Activated CD8-positive, alpha-beta memory T cell treated with anti-CD3 and anti-CD28 coated beads, Interleukin-2, amount 50 U/mL, for 1 hour (primary cell): ENCODE data around the gene PPBP.
"Not testable (repeated sequence)": the region's sequence is repeated elsewhere in the genome, so short reads cannot be mapped to it uniquely, and the experiment has no call there.

Source experiments
- DNase-seq: peaks from one replicate; pipeline ENCODE4 v3.0.0-alpha.2; 2020; ENCODE audit errors: extremely low read depth

The PPBP gene

DNA sequence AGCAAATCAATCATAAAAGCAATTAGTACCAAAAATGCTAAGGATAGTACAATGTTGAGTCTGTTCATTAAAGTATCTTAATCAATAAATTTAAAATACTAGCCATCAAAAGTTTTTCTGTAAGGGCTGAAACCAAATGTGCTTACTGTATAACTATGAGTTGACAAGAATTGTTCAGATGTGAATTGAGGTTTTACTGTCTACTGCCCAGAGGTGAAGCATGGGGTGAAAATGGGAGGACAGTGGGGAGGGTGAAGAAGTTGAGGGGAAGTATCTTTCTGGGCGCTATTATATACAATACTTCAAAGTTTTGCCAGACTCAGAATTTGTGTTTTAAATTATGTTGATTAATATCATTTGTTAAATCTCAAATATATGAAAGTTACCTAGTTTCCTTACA is 4.1 kb upstream of the PPBP start:
- no peak for DNase-seq

DNA sequence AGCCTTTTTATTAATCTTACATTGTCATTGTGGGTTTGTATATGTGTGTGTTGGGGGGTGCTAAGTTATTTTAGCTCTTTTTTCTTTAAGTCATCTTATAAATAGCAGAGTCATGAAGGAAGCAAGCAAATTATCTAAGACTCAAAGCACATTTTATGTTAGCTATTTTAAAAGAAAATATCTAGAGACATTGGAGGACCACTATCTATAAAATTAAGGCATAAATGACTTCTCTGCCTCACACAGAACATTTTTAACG is 3.7 kb upstream of the PPBP start:
- no peak for DNase-seq

DNA sequence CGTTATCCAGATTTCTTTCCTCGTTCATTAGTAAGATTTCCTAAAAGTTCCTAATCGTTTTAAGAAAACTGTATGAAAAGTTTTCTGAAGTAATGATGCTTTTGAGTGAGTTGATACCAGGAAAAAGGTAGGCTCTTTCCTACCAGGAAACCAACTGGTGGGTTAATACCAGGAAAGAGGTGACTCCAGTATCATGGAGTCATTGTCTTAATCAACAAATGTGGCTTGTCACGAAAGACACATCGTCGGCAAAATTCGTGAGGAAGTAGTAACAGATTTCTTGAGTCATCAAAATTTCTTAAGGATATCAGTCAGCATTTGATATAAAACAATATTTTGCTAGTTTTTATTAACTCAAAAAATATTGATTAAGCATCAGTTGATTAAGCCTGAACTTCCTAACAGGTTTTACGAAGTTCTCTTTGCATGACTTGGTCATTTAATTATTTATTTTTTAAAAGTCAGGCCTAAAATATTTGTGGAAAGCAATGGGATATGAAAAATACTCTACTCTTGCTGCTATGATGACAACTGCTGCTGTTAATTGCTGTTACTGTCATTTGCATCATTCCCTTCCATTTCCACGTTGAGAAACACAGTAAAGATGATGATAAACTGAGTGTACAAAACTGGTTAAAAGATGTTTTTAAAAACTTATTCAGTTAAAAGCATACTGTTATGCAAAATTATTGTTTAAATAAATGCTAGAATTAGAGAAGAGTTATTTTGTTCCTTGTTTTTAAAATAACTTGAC is 3.2 kb upstream of the PPBP start:
- DNase-seq, result no peak

DNA sequence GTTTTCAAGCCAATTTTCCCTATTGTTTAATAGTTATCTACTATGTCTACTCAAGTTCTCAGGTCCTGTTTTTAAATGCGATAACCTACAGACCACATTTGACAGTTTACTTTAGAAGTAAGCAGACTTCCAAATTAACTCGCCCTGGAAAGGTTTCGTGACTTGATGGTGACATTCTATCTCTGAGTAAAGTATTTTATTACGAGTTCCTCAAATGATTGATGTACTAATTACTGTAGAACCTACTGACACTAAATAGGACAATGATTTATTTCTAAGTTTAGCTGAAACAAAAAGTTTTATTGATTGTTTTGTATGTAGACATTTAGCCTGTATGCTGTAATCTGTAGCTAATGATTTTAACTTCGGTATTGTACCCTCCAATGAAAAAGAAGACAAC is 1.9 kb upstream of the PPBP start:
- no peak for DNase-seq

DNA sequence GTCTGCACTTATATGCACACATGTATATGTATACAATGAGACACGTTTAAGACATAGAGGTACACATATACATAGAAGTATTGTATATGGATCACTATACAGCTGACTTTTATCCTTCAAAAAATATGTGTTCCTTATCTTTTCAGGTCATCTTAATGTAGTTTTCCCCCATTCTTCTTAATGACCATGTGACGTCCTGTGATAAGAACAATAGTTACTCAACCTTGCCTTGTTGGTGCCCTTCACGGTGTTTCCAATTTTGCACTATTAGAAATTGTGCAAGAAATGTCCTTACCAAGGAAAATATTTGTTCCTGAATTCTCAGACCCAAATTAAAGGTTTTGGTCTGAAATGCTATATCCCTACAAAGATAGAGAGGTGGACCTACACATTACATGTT is 1.0 kb upstream of the PPBP start:
- DNase-seq, result no peak

DNA sequence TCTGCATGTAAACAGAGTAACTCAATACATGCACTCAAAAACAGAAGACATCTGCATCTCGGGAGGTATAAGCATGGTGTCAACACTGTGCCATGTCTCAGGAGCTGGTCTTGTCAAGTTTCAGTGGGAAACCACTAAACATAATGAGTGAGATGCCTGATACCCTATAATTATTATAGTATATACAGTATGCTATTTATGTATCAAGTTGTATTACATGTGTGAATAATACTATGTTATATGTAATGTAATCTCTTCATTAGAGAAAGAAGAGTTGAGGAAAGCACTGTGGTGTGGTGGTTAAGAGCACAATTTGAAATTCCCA is 2.5 kb downstream of the PPBP start:
- no peak for DNase-seq

DNA sequence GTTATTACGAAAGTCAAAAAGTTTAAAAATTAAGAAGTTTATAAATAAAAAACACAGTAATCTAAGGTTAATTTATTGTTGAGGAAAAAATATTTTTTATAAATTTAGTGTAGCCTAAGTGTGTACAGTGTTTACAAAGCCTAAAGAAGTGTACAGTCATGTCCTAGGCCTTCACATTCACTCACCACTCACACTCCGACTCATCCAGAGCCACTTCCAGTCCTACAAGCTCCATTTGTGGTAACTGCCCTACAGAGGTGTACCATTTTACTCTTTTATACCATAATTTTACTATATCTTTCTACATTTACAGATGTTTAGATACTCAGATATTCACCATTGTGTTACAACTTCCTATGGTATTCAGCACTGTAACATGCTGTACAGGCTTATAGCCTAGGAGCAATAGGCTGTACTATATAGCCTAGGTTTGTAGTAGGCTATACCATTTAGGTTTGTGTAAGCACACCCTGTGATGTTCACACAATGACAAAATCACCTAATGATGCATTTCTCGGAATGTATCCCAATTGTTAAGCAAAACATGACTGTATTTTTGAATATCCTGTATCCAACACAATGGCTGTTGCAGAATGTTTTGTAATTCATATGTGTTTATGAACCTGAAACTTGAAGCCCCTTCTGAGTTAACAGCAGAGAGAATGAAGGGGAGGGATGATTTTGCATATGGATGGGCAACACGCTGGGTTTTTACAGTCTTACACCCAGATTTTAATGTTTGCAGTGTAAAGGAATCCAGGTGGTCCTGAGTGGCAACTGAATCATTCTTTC is 3.1 kb downstream of the PPBP start:
- DNase-seq, result no peak

DNA sequence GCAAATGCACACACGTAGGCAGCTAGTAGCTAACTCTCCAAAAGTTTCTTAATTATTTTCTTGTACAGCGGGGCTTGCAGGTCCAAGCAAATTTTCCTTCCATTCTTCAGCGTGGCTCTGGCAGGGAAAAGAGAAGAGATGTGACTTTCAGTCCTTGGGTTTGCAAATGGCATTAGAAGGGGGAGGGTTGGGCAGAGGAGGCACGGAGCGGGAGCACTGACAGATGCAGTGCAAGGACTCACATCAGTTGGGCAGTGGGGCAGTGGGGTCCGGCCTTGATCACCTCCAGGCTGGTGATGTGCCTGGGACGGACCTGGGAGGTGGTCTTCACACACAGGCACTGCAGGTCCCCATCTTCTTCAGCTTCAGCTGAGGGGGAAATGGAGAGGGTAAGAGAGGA is 6.8 kb downstream of the PPBP start:
- not testable (repeated sequence) for DNase-seq

DNA sequence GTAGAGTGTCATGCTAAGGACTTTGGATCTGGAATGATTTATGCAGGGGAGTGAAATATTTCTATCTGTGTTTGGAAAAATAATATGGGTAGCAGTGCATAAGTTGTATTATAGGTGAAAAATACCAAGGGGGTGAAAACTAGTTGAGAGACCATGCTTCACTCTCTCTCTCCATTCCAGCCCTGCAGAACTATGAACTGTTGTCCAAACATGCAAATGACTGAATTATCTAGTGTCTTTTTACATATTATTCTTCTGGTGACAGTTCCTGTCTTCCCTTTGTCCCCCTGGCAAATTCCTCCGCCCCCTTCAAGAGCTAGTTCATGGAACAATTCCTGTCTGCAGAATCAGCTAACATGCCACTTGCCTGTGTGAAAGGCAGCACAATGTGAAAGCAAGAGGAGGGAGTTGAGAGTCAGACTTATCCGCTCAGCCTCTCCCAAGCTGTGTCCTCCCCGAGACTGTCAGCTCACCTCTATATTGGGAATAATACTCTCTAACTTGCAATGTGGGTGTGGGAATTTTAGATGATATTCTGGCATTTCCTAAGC is 8.5 kb downstream of the PPBP start:
- DNase-seq, result no peak

DNA sequence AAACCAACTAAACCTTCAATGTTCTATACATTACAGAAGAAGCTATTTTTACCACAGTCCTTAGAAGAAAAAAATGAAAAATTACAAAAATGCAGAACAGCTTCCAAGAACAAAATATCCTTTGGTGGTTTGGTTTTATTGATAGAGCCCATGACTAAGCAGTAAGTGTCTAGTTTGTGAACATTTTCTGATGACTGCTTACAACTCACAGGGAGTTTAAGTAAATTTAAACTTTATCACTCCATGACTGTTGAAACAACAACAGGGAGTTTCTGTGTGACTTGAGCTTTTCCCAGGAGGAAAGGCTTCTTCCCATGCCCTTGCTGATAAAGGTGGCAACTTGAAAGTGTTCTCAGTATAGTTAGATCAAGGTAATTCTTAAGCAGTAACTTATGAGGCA is 9.1 kb downstream of the PPBP start:
- no peak for DNase-seq

DNA sequence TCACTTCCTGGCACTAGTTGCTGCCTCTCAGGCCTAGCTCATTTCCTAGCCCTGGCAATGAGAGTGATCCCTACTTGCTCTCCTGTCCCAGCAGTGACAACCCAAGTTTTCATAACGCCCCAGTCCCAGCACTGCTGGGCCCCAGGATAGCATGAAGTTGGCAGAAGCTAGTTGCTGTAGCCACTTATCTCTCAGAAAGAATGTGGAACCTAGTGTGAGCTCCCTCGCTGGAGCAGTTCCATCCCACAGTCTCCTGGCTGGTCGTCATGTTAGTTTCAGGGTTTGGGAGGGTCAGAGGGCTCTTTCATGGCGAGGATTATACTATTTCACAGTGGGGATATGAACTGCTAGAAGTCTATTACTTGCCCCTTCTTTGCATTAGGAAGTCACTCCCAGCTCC is 11.3 kb downstream of the PPBP start:
- DNase-seq, result no peak

DNA sequence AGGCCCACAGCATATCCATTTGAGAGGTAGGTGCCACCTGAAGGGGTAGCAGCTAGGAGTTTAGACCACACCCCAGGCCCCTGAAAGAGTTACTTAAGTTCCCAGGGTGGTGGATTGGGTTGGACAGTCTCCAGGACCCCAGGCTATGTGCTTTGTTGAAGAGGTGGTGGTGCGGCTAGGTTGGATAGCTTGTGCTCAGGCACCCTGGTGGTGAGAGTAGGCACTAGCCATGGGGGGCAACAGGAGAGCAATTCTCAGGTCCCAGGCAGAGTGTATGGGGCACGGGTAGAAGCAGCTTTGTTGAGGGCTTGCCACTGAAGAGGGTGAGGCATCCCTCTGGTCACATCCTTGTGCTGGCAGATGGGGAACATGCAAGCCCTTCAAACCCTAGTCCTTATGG is 11.8 kb downstream of the PPBP start:
- no peak for DNase-seq

DNA sequence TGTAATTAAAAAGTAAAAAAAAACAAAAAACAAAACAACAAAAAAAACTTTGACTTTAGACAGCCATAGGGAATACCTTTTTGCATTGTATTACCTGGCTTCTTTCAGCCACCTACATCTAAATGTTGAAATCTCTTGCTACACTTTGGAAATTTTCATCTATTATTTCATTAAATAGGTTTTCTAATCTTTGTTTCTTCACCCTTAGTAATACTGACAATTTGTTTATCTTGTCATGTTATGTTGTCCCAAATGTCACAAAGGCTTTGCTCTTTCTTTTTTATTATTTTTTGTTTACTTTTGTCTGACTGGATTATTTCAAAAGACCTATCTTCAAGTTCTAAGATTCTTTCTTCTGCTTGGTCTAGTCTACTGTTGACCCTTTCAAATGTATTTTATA is 13.6 kb downstream of the PPBP start:
- DNase-seq, result no peak

DNA sequence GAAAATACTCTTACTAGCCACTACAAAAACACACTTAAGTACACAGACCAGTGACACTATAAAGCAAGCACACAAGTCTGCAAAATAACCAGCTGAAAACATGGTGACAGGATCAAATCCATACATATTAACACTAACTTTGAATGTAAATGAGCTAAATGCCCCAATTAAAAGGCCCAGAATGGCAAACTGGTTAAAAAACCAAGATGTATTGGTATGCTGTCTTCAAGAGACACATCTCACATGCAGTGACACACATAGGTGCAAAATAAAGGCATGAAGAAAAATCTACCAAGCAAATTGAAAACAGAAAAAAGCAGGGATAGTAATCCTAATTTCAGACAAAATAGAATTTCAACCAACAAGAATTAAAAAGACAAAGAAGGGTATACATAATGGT is 17.0 kb downstream of the PPBP start:
- DNase-seq, result no peak

DNA sequence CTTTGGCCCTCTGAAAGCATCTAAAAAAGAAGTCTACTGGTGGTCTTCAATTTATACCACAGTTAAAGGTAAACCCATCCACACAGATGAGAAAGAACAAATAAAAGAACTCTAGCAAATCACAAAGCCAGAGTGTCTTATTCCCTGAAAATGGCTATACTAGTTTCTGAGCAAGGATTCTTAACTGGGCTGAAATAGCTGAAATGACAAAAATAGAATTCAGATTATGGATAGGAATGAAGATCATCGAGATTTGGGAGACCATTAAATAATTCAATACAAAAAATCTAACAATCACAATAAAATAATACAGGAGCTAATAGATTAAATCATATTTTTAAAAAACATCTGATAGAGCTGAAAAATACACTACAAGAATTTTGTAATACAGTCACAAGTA is 18.0 kb downstream of the PPBP start:
- no peak for DNase-seq

DNA sequence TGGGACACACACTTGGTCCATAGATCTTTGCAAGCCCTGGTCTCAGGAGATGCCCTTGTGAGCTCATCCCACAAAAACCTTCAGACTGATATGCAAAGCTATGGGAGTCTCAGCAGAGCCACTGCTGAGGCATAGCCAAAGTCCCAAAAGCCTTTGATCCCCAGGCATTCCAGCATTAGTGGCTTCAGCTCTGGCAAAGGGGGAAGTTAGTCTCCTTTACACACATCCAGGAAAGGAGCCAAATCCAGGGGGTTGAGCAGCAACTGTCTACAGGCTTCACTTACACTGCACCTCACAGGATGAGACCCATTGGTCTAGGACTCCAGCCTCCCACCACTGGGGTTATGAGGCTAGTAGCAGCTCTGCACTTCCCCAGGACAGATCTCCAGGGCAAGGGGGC is 20.1 kb downstream of the PPBP start:
- no peak for DNase-seq

DNA sequence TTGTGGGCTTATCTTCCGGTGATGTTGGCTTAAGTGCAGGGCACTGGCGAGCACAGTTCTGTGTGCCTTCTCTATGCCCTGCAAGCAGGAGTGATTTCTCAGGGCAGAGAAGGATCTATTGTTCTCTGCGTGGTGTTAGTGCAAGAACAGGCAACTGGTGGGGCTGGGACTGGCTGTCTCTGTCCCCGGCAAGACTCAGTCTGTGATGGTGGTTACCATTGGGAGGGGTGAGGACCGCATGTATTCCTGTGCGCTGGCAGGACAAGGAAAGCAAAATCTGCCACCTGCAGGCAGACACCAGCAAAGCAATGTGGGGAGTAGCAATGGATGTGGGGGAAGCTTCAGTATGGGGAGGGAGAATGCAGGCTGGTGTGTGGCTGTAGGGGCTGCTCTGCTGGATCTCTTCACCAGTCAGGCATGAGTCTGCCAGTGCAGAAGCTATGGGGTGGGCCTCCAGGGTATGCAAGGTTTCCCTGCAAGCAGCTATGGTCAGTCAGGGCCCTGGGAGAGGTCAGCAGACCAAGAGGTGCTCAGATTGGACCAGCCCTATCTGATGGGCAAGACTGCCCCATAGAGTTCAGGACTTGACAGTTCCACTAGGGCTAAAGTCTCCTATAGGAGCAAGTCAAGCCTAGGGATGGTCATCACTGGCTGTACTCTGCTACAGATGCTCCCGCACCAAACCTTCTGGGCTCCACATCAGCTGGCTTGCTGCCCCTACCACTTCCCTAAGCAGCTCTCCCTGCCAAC is 23.0 kb downstream of the PPBP start:
- DNase-seq, result no peak

DNA sequence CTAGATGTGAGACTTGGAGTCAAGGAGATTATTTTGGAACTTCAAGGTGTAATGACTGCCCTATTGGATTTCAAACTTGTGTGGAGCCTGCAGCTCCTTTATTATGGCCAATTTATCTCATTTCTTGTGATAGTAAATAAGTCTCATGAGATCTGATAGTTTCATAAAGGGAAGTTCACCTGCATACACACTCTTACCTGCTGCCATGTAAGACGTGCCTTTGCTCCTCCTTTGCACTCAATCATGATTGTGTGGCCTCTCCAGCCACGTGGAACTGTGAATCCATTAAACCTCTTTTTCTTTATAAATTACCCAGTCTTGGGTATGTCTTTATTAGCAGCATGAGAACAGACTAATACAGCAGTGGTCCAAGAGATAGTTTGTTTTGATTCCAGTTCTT is 25.3 kb downstream of the PPBP start:
- no peak for DNase-seq

DNA sequence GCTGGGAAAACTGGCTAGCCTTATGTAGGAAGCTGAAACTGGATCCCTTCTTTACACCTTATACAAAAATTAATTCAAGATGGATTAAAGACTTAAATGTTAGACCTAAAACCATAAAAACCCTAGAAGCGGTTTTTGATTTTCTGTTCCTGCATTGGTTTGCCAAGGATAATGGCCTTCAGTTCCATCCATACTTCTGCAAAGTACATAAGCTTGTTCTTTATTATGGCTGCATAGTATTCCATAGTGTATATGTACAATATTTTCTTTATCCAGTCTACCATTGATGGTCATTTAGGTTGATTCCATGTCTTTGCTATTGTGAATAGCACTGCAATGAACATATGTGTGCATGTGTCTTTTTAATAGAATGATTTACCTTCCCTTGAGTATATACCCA is 28.9 kb downstream of the PPBP start:
- not testable (repeated sequence) for DNase-seq

DNA sequence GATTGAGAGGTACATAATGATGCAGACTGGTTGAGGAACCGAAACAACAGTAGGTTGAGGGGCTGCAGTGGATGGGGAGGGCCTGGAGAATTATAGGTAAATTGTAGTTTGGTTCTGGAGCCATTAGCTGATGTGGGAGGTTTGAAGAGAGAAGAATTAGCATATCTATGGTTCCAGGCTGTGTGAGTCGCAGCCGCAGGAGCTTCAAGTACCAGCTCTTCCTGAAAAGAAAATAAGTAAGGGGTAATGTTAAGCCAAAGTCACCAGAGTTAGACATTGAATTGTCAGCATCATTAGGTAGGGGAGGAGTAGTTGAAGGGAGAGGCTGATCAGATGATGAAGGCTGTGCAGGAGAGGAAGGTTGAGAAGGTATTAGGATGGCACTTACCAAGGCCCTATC is 35.6 kb downstream of the PPBP start:
- DNase-seq, result no peak

DNA sequence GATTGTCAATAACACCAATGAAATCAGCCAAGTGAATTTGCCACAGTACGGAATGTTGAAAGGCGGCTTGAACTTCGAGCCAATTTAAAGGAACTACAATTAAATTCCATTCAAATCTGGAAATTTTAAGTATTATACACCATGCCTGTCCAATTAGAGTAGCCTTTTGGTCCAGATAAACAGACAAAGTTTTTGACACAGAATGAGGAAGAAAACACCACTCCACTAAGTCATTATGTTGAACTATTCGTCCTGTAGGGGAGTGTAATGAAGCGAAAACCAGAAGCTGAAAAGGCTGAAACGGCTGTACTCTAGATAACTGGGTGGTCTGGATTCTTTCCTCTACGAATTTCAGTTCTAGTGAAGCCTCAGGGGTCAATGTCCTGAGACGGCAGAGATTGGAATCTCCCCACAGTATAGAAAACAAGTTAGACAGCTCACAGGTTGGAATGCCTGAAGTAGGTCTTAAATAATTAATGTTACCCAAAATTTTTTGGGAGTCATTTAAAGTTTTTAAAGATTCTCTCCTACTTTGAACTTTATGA is 37.5 kb downstream of the PPBP start:
- not testable (repeated sequence) for DNase-seq

DNA sequence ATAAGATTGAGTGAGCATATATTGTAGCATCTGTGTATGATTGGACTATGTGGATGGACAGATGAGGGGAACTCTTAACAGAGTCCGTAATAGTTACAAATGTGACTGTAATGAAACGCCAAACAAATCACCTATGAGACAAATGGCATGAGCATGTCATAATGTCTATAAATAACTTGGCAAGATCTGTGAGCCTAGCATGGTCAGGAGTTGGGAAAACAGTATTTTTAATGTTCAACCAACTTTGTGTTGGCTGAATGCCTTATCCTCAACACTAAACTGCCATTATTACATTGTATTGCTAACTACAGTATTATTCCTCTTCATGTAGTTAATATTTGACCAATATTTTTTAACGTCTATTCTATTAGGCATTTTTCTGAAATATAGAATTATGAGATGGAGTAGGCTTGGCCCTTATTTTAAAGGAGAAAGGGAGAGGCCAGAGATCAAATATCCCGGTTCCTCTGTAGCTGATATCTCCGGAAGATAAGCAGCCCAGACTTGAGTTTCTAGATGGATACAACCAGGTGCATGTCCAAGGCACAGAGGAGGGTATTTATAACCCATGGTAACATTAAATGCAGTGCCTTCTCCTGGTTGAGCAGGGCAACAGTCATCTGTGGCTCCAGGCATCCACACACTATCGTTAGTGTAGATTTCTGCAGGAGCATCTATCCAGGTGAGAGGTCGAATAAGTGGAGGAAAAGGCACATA is 38.8 kb downstream of the PPBP start:
- DNase-seq, result no peak
